Muscle layer of duodenum (tissue), 2 donors: ENCODE measurements around the gene TNFRSF1B.

Experiments used
- H3K27ac ChIP-seq: one replicate; pipeline ENCODE4 v1.7.0; 2013; ENCODE audit warnings: mild to moderate bottlenecking, low read length
- H3K27me3 ChIP-seq: one replicate; pipeline ENCODE4 v1.7.0; 2013; ENCODE audit warnings: low read depth, mild to moderate bottlenecking, control low read depth, low read length
- H3K36me3 ChIP-seq, 2 donors: one replicate each; pipeline ENCODE4 v1.7.0; 2013; ENCODE audit warnings: low read length in 2 of 2, control low read depth in 1 of 2, mild to moderate bottlenecking in 1 of 2; ENCODE audit not compliant: insufficient read depth in 2 of 2, control insufficient read depth in 1 of 2
- H3K4me1 ChIP-seq, 2 donors: one replicate each; pipeline ENCODE4 v1.7.0; 2013; ENCODE audit warnings: low read length in 2 of 2, mild to moderate bottlenecking in 2 of 2, control low read depth in 1 of 2, moderate library complexity in 1 of 2; ENCODE audit not compliant: insufficient read depth in 2 of 2, control insufficient read depth in 1 of 2
- H3K4me3 ChIP-seq, 2 donors: one replicate each; pipeline ENCODE4 v1.7.0; 2013; ENCODE audit warnings: low read length in 2 of 2, low read depth in 1 of 2, mild to moderate bottlenecking in 1 of 2
- H3K9me3 ChIP-seq, 2 donors: one replicate each; pipeline ENCODE4 v1.7.0; 2013; ENCODE audit warnings: low read length in 2 of 2, control low read depth in 1 of 2, mild to moderate bottlenecking in 1 of 2; ENCODE audit not compliant: control insufficient read depth in 1 of 2
- donor health status: healthy.

The TNFRSF1B gene

GRCh38 chr1:12181568-12181967 is 14.8 kb downstream of the TNFRSF1B start:
- H3K9me3 ChIP-seq: no peaks in the 10 kb centered on the region
- no peaks in the 10 kb centered on the region for H3K27me3 ChIP-seq
- H3K27ac ChIP-seq: peak overlapping the region; percentile 51
- peaks cover 21 to 73% of the 10 kb centered on the region in 2 donors for H3K4me1 ChIP-seq
- H3K4me3 ChIP-seq: no peak overlapping the region
- H3K36me3 ChIP-seq: no peaks in the 10 kb centered on the region

- Histone ChIP-seq H3K27me3 (no peaks in the 10 kb centered on the region), H3K4me3 (no peak overlapping the region), H3K36me3 (no peaks in the 10 kb centered on the region), H3K4me1 (peaks cover 21 to 74% of the 10 kb centered on the region in 2 donors), H3K27ac (peak overlapping the region; percentile 51), H3K9me3 (no peaks in the 10 kb centered on the region)
Measured at GRCh38 chr1:12182410-12182984, 15.7 kb downstream of the TNFRSF1B start.

DNA sequence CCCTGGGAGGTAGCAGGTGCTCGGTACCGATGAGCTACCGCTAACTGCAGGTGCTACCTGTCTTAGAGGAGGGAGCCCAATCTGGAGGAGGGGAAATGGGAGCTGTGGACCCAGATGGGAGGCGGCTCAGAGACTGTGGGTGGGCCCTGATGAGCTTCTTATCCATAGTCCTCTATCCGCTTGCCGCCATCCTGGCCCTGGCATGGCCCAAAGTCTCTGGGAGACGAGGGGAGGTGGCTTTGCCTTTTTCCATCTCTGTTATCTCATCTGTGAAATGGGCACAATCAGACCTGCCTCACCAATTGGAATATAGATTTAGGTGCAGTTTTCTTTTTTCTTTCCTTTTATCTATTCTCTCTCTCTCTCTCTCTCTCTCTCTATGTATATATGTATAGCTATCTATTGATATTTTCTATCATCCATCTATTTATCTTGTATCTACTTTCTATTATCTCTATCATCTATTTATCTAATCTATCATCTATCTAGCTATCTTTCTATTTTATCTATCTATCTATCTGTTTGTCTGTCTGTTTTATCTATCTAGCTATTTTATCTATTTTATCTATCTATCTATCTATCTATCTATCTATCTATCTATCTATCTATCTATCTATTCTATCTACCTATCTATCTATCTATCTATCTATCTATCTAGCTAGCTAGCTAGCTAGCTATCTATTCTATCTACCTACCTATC is 16.5 kb downstream of the TNFRSF1B start:
- Histone ChIP-seq H3K27me3 (no peaks in the 10 kb centered on the region), H3K27ac (no peak overlapping the region), H3K9me3 (no peaks in the 10 kb centered on the region), H3K4me3 (no peak overlapping the region), H3K36me3 (no peaks in the 10 kb centered on the region), H3K4me1 (peaks cover 17 to 74% of the 10 kb centered on the region in 2 donors)

GRCh38 chr1:12184008-12184681 is 17.4 kb downstream of the TNFRSF1B start:
- peaks cover 17 to 77% of the 10 kb centered on the region in 2 donors for H3K4me1 ChIP-seq
- no peaks in the 10 kb centered on the region for H3K9me3 ChIP-seq
- no peaks in the 10 kb centered on the region for H3K36me3 ChIP-seq
- no peaks in the 10 kb centered on the region for H3K27me3 ChIP-seq
- peak overlapping the region; percentile 89 for H3K27ac ChIP-seq
- H3K4me3 ChIP-seq: peak overlapping the region in 1 of 2 donors; percentile 43

DNA sequence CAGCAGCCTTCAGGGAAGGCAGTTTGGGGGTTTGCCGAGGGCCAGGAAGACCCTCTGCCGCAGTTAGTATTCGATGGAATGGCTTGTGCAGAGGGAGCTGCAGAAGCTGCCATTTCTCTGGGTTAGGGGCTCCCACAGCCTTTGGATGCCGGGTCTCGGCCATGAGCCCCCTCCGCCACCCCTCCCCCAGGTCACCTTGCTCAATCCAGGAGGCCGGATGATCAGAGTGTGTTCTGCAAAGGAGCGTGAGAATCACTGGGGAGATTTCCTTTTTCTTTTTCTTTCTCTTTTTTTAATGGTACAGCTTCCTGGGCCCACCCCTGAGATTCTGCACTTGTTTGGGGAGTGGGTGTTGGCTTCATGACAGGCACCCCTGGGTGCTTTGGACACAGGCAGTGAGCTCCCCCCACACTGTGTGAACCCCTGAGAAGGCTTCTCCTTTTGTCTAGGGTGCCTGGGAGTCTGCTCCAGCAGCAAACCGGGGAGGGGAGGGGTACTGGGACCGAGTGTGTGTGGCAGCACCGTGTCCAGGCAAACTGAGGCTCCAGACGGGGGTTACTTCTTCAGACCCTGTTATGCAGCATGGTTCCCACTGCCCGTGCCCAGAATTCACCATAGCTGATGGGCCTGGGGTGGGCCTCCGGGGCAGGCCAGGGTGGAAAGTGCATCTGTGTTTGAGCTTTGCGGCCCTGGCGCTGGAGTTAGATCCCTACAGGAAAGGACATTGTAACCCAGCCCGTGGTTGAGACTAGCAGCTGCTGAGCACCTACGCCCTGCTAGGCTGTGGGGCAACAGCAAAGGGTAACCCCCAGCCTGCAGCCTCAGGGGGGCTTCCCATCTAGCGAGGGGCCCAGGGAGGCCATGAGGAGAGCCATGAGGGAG is 18.5 kb downstream of the TNFRSF1B start:
- Histone ChIP-seq H3K4me3 (peak overlapping the region in 1 of 2 donors; percentile 30), H3K27ac (peak overlapping the region; percentile 89), H3K4me1 (peaks cover 17 to 68% of the 10 kb centered on the region in 2 donors), H3K36me3 (peaks cover 0 to 5% of the 10 kb centered on the region in 2 donors), H3K27me3 (no peaks in the 10 kb centered on the region), H3K9me3 (no peaks in the 10 kb centered on the region)

DNA sequence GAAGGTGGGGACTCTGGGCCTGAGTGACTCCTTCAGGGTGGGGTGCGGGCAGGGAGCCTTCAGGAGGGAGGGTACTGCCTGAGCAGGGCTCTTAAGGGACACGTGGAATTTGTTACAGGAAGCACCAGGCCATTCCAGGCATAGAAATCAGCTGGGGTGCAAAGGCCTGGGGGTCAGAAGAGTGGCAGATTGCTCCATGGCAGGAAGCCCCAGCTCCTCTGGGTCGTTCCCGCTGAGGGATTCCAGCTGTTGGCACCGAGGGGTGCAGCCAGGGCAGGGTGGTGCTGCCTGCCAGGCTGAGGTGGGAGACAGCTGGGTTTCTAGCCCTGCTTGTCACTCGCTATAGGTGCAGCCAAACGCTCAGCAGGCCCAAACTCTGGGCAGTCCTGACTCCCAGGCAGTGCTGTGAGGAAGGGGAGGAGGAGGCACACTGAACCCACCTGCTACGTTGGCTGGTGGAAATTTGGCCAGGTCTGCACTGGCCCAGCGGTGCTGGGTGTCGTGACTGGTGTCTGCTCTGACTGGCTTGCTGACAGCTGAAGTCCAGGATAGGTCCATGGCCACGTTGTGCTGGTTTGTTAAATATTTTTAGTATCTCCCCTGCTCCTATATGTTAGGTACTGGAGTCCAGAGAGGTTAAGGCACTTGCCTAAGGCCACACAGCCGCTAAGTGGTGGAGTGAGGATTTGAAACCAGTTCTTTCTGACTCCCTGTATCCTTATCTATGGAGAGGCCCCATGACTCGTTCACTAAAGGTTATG is 19.3 kb downstream of the TNFRSF1B start:
- Histone ChIP-seq H3K27me3 (no peaks in the 10 kb centered on the region), H3K4me3 (no peak overlapping the region), H3K36me3 (peaks cover 3 to 12% of the 10 kb centered on the region in 2 donors), H3K9me3 (no peaks in the 10 kb centered on the region), H3K27ac (peak overlapping the region; percentile 89), H3K4me1 (peaks cover 17 to 64% of the 10 kb centered on the region in 2 donors)

- H3K27ac ChIP-seq: peak overlapping the region; percentile 60
Measured at GRCh38 chr1:12186679-12186985, 19.8 kb downstream of the TNFRSF1B start.

GRCh38 chr1:12188115-12188514 is 21.3 kb downstream of the TNFRSF1B start:
- H3K4me1 ChIP-seq: peaks cover 17 to 50% of the 10 kb centered on the region in 2 donors
- no peak overlapping the region for H3K27ac ChIP-seq
- no peaks in the 10 kb centered on the region for H3K27me3 ChIP-seq
- H3K4me3 ChIP-seq: no peak overlapping the region
- no peaks in the 10 kb centered on the region for H3K9me3 ChIP-seq
- H3K36me3 ChIP-seq: peaks cover 12 to 16% of the 10 kb centered on the region in 2 donors

More at GRCh38 chr1:12186679-12186985, 19.8 kb downstream of the TNFRSF1B start:
- Histone ChIP-seq H3K27me3 (no peaks in the 10 kb centered on the region), H3K9me3 (no peaks in the 10 kb centered on the region), H3K4me3 (no peak overlapping the region), H3K4me1 (peaks cover 17 to 60% of the 10 kb centered on the region in 2 donors), H3K36me3 (peaks cover 8 to 12% of the 10 kb centered on the region in 2 donors)

GRCh38 chr1:12188657-12189327 is 22.0 kb downstream of the TNFRSF1B start:
- H3K4me1 ChIP-seq: peaks cover 17 to 48% of the 10 kb centered on the region in 2 donors
- peaks cover 12 to 16% of the 10 kb centered on the region in 2 donors for H3K36me3 ChIP-seq
- no peaks in the 10 kb centered on the region for H3K27me3 ChIP-seq
- H3K9me3 ChIP-seq: no peaks in the 10 kb centered on the region
- no peak overlapping the region for H3K27ac ChIP-seq
- H3K4me3 ChIP-seq: no peak overlapping the region

DNA sequence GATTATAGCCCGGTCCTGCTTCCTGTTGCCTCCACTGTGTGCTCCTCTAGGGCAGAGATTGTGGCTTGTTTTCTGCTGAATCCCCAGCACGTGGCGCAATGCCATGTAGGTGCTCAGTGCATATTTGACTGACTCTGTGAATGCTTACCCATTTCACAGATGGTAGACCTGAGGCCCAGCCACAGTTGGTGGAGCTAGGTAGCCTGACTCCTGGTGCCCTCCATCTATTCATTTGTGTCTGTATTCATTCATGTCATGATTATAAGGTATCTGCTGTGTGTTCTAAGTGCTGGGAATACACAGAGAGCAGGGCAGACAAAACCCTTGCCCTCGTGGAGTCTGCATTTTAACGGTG is 22.5 kb downstream of the TNFRSF1B start:
- Histone ChIP-seq H3K36me3 (peaks cover 12 to 16% of the 10 kb centered on the region in 2 donors), H3K4me1 (peaks cover 17 to 43% of the 10 kb centered on the region in 2 donors), H3K9me3 (no peaks in the 10 kb centered on the region), H3K4me3 (no peak overlapping the region), H3K27ac (no peak overlapping the region), H3K27me3 (no peaks in the 10 kb centered on the region)
